Neural cell (in vitro differentiated cells): ENCODE measurements around the gene VRK1. TPM values are rescaled to one million over a fixed set of nuclear protein-coding genes. Genes with fewer than 3 reads are reported as not detected.

ENCODE experiments used
- H2AFZ ChIP-seq: fragments of 200-600, 300-800 bp; sonication (generic), shearing (Covaris generic); 2 replicates; pipeline ENCODE4 v1.6.0; 2014; ENCODE audit warnings: low read depth, mild to moderate bottlenecking, antibody characterized with exemption, low read length, moderate library complexity
- H3F3A ChIP-seq: fragments of 200-600 bp; shearing (Covaris generic); 2 replicates; pipeline ENCODE4 v1.6.1; 2016; ENCODE audit warnings: mild to moderate bottlenecking, moderate library complexity, mixed read lengths, antibody characterized with exemption, low read length; ENCODE audit not compliant: insufficient read depth, poor library complexity, severe bottlenecking
- H3K27ac ChIP-seq: fragments of 200-600, 300-800 bp; sonication (generic), shearing (Covaris generic); 2 replicates; pipeline ENCODE4 v1.5.1; 2014; ENCODE audit warnings: mild to moderate bottlenecking, low read length, moderate library complexity
- H3K27me3 ChIP-seq: fragments of 300-800, 200-600 bp; sonication (generic), shearing (Covaris generic); 2 replicates; pipeline ENCODE4 v1.6.0; 2014; ENCODE audit warnings: mild to moderate bottlenecking, low read depth, low read length, moderate library complexity; ENCODE audit not compliant: insufficient read depth
- H3K36me3 ChIP-seq: fragments of 300-800, 200-600 bp; sonication (generic), shearing (Covaris generic); 2 replicates; pipeline ENCODE4 v1.5.1; 2014; ENCODE audit warnings: mild to moderate bottlenecking, antibody characterized with exemption, low read length, moderate library complexity; ENCODE audit not compliant: insufficient read depth
- H3K4me2 ChIP-seq: fragments of 300-800, 200-600 bp; sonication (generic), shearing (Covaris generic); 2 replicates; pipeline ENCODE4 v1.6.0; 2014; ENCODE audit warnings: mild to moderate bottlenecking, low read length
- H3K4me3 ChIP-seq: fragments of 300-800, 200-600 bp; sonication (generic), shearing (Covaris generic); 2 replicates; pipeline ENCODE4 v1.5.1; 2014; ENCODE audit warnings: mild to moderate bottlenecking, low read length, moderate library complexity
- H3K79me2 ChIP-seq: fragments of 200-600 bp; shearing (Covaris generic); replicated peaks from 2 replicates; pipeline ENCODE4 v1.6.0; 2014; ENCODE audit warnings: mild to moderate bottlenecking, low read length, moderate library complexity; ENCODE audit not compliant: insufficient read depth
- H3K9ac ChIP-seq: fragments of 300-800, 200-600 bp; sonication (generic), shearing (Covaris generic); 2 replicates; pipeline ENCODE4 v1.6.1; 2016; ENCODE audit warnings: mild to moderate bottlenecking, low read length, mixed read lengths
- H3K9me2 ChIP-seq: fragments of 200-600 bp; shearing (Covaris generic); 2 replicates; pipeline ENCODE4 v1.6.1; 2016; ENCODE audit warnings: mild to moderate bottlenecking, low read length, mixed read lengths; ENCODE audit not compliant: insufficient read depth
- H3K9me3 ChIP-seq: fragments of 200-600, 300-800 bp; sonication (generic), shearing (Covaris generic); 2 replicates; pipeline ENCODE4 v1.6.1; 2016; ENCODE audit warnings: mild to moderate bottlenecking, mixed run types, low read length, moderate library complexity, mixed read lengths
- H4K20me1 ChIP-seq: fragments of 200-600 bp; shearing (Covaris generic); 2 replicates; pipeline ENCODE4 v1.6.1; 2016; ENCODE audit warnings: mild to moderate bottlenecking, mixed run types; ENCODE audit not compliant: insufficient read depth
- EP300 ChIP-seq: fragments of 450-650 bp; conservative IDR thresholded peaks from 2 replicates; pipeline ENCODE4 v1.6.1; 2014; ENCODE audit warnings: antibody characterized with exemption, mild to moderate bottlenecking, moderate library complexity; ENCODE audit not compliant: poor library complexity, severe bottlenecking
- EZH2 ChIP-seq: fragments of 200-600, 300-800 bp; shearing (Covaris generic), sonication (generic); IDR thresholded peaks from 2 replicates; pipeline ENCODE4 v1.6.1; 2014; ENCODE audit warnings: antibody characterized with exemption, low read length, borderline replicate concordance, mild to moderate bottlenecking; ENCODE audit not compliant: insufficient read depth, poor library complexity, severe bottlenecking
- MXI1 ChIP-seq: fragments of 450-650 bp; conservative IDR thresholded peaks from 2 replicates; pipeline ENCODE4 v1.6.1; 2014; ENCODE audit warnings: antibody characterized with exemption, mild to moderate bottlenecking; ENCODE audit not compliant: poor library complexity, severe bottlenecking
- POLR2AphosphoS5 ChIP-seq: IDR thresholded peaks from 2 replicates; pipeline ENCODE4 v1.6.1; 2012
- RAD21 ChIP-seq: fragments of 450-650 bp; conservative IDR thresholded peaks from 2 replicates; pipeline ENCODE4 v1.6.1; 2014; ENCODE audit warnings: antibody characterized with exemption, mild to moderate bottlenecking, moderate library complexity
- SMC3 ChIP-seq: fragments of 450-650 bp; conservative IDR thresholded peaks from 2 replicates; pipeline ENCODE4 v1.6.1; 2014; ENCODE audit warnings: antibody characterized with exemption, mild to moderate bottlenecking, moderate library complexity; ENCODE audit not compliant: poor library complexity
- TAF1 ChIP-seq: IDR thresholded peaks from 2 replicates; pipeline ENCODE4 v1.6.1; 2012; ENCODE audit warnings: low read depth
- polyA plus RNA-seq: library from polyadenylated mRNA; depleted of rRNA; stranded (reverse); fragments of >200 nt; gene quantifications from 2 replicates; pipeline ENCODE4 v1.2.3, GENCODE V29; 2014
- TF ChIP-seq, protein P1 (sequence below): fragments of 450-650 bp; IDR thresholded peaks from 2 replicates; pipeline ENCODE4 v1.5.1; 2014; ENCODE audit warnings: antibody characterized with exemption, mild to moderate bottlenecking, moderate library complexity; ENCODE audit not compliant: poor library complexity, severe bottlenecking
- TF ChIP-seq, protein P2 (sequence below): IDR thresholded peaks from 2 replicates; pipeline ENCODE4 v1.6.1; 2012; ENCODE audit warnings: borderline replicate concordance

VRK1 gene
- polyA plus RNA-seq, 1 donor from 2014 or later, result 86.0 TPM

DNA sequence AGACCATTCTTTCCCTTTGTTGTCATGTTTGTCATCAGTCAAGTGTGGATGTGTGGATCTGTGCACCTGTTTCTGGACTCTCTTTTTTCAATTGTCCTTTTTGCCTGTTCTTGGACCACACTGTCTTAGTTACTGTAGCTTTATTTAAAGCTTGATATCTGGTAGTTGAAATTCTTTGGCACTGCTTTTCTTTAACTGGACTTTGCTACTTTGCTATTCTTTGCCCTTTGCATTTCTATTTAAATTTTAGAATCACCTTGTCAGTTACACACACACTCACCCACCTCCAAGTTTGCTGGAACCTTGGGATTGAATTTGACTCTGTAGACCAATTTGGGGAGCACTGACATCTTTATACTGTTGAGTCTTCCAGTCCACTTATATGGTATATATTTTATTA lies 61.5 kb downstream of the VRK1 start:
- H3K27ac ChIP-seq, result no peak overlapping the region
- H4K20me1 ChIP-seq, result no peaks in the 10 kb centered on the region
- no peak overlapping the region for H2AFZ ChIP-seq
- no peak overlapping the region for H3K9ac ChIP-seq
- H3F3A ChIP-seq, result no peaks in the 10 kb centered on the region
- H3K9me2 ChIP-seq, result no peaks in the 10 kb centered on the region
- H3K27me3 ChIP-seq, result no peaks in the 10 kb centered on the region
- TF ChIP-seq, protein P1, sequence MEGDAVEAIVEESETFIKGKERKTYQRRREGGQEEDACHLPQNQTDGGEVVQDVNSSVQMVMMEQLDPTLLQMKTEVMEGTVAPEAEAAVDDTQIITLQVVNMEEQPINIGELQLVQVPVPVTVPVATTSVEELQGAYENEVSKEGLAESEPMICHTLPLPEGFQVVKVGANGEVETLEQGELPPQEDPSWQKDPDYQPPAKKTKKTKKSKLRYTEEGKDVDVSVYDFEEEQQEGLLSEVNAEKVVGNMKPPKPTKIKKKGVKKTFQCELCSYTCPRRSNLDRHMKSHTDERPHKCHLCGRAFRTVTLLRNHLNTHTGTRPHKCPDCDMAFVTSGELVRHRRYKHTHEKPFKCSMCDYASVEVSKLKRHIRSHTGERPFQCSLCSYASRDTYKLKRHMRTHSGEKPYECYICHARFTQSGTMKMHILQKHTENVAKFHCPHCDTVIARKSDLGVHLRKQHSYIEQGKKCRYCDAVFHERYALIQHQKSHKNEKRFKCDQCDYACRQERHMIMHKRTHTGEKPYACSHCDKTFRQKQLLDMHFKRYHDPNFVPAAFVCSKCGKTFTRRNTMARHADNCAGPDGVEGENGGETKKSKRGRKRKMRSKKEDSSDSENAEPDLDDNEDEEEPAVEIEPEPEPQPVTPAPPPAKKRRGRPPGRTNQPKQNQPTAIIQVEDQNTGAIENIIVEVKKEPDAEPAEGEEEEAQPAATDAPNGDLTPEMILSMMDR, result no peak
- no peak for TF ChIP-seq RAD21
- TF ChIP-seq MXI1, result no peak
- TF ChIP-seq, protein P2, sequence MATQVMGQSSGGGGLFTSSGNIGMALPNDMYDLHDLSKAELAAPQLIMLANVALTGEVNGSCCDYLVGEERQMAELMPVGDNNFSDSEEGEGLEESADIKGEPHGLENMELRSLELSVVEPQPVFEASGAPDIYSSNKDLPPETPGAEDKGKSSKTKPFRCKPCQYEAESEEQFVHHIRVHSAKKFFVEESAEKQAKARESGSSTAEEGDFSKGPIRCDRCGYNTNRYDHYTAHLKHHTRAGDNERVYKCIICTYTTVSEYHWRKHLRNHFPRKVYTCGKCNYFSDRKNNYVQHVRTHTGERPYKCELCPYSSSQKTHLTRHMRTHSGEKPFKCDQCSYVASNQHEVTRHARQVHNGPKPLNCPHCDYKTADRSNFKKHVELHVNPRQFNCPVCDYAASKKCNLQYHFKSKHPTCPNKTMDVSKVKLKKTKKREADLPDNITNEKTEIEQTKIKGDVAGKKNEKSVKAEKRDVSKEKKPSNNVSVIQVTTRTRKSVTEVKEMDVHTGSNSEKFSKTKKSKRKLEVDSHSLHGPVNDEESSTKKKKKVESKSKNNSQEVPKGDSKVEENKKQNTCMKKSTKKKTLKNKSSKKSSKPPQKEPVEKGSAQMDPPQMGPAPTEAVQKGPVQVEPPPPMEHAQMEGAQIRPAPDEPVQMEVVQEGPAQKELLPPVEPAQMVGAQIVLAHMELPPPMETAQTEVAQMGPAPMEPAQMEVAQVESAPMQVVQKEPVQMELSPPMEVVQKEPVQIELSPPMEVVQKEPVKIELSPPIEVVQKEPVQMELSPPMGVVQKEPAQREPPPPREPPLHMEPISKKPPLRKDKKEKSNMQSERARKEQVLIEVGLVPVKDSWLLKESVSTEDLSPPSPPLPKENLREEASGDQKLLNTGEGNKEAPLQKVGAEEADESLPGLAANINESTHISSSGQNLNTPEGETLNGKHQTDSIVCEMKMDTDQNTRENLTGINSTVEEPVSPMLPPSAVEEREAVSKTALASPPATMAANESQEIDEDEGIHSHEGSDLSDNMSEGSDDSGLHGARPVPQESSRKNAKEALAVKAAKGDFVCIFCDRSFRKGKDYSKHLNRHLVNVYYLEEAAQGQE, result no peak
- no peak for TF ChIP-seq EZH2
- no peak for TF ChIP-seq TAF1
- no peak for TF ChIP-seq POLR2AphosphoS5
- no peak for TF ChIP-seq EP300
- no peak for TF ChIP-seq SMC3
- no peaks in the 10 kb centered on the region for H3K9me3 ChIP-seq
- no peaks in the 10 kb centered on the region for H3K79me2 ChIP-seq
- no peak overlapping the region for H3K4me2 ChIP-seq
- H3K4me3 ChIP-seq, result no peak overlapping the region
- H3K36me3 ChIP-seq, result no peaks in the 10 kb centered on the region

DNA sequence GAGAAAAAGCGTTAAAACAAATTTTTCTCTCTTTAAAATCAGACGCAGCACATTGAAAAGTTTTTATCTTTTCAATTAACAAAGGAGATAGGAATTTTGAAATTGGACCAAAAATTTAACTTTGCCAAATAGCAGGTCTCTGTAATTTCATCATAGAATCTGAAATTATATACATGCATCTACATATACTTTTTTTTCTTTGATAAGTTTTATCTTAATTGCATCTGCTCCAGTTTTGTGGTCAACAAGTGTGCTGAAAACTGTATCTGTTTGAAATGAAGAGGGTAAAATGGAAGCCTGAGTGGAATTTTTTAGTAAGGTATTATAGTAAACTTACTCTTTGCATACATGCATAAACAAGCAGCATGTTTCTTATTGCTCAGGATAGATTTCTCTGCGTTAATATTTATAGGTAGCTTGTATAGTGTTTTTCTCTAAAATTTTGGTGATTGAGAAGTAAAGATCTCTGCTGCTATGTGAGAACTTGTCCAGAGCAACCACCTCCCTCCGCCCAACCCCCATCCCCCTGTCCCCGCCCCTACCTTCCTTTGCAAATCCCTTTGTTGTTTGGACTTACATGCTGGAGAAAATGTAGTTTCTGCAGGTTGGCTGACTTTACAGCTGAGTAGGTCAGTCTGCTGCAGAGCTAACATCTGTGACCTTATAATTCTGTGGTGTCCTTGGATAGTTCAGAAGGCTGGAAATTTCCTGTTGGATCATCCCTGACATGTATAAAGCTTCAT lies 64.6 kb downstream of the VRK1 start:
- Histone ChIP-seq H4K20me1 (no peaks in the 10 kb centered on the region), H3K79me2 (no peaks in the 10 kb centered on the region), H3K9ac (no peak overlapping the region), H3K4me3 (no peak overlapping the region), H3K27me3 (no peaks in the 10 kb centered on the region), H3K4me2 (no peak overlapping the region), H3K9me2 (no peaks in the 10 kb centered on the region), H3F3A (no peaks in the 10 kb centered on the region), H3K9me3 (no peaks in the 10 kb centered on the region), H3K36me3 (peaks cover 6% of the 10 kb centered on the region), H2AFZ (no peak overlapping the region), H3K27ac (no peak overlapping the region)
- no peak for TF ChIP-seq SMC3
- no peak for TF ChIP-seq TAF1
- no peak for TF ChIP-seq MXI1
- TF ChIP-seq EP300, result no peak
- no peak for TF ChIP-seq RAD21
- TF ChIP-seq POLR2AphosphoS5, result no peak
- TF ChIP-seq, protein P1, result no peak
- TF ChIP-seq, protein P2, result no peak
- TF ChIP-seq EZH2, result no peak
